GM21390 (cell line): ENCODE measurements around the gene AFAP1L2.
"Not testable (repeated sequence)": the region's sequence is repeated elsewhere in the genome, so short reads cannot be mapped to it uniquely, and the experiment has no call there.

Experiments
- ATAC-seq: cut with Tn5 transposase; IDR thresholded peaks from one replicate; pipeline ENCODE4 v1.9.1; 2021; ENCODE audit not compliant: unreplicated experiment

AFAP1L2 gene

GRCh38 chr10:114342976-114343375, 61.3 kb downstream of the AFAP1L2 start:
- no peak for ATAC-seq

GRCh38 chr10:114340816-114341215, 63.5 kb downstream of the AFAP1L2 start:
- no peak for ATAC-seq

- no peak for ATAC-seq
These were observed 66.5 kb downstream of the AFAP1L2 start for GRCh38 chr10:114337510-114338462.

GRCh38 chr10:114336823-114337509, 67.3 kb downstream of the AFAP1L2 start:
- no peak for ATAC-seq

- ATAC-seq, result no peak
These were observed 68.7 kb downstream of the AFAP1L2 start for GRCh38 chr10:114335614-114336013.

- no peak for ATAC-seq
These were observed 70.0 kb downstream of the AFAP1L2 start for GRCh38 chr10:114334301-114334700.

GRCh38 chr10:114333441-114333840, 70.9 kb downstream of the AFAP1L2 start:
- not testable (repeated sequence) for ATAC-seq

- no peak for ATAC-seq
These were observed 71.8 kb downstream of the AFAP1L2 start for GRCh38 chr10:114332301-114333192.

- ATAC-seq, result no peak
These were observed 74.5 kb downstream of the AFAP1L2 start for GRCh38 chr10:114329634-114330365.

- ATAC-seq, result no peak
These were observed 75.4 kb downstream of the AFAP1L2 start for GRCh38 chr10:114328874-114329273.

GRCh38 chr10:114328441-114328812, 75.9 kb downstream of the AFAP1L2 start:
- ATAC-seq, result no peak

- ATAC-seq, result no peak
These were observed 76.5 kb downstream of the AFAP1L2 start for GRCh38 chr10:114327537-114328440.

GRCh38 chr10:114326795-114327194, 77.5 kb downstream of the AFAP1L2 start:
- no peak for ATAC-seq

- ATAC-seq, result no peak
These were observed 81.3 kb downstream of the AFAP1L2 start for GRCh38 chr10:114323023-114323422.

GRCh38 chr10:114322344-114322743, 82.0 kb downstream of the AFAP1L2 start:
- ATAC-seq, result no peak

GRCh38 chr10:114320249-114321116, 83.8 kb downstream of the AFAP1L2 start:
- no peak for ATAC-seq

- no peak for ATAC-seq
These were observed 84.7 kb downstream of the AFAP1L2 start for GRCh38 chr10:114319406-114320248.

GRCh38 chr10:114316744-114317143, 87.6 kb downstream of the AFAP1L2 start:
- no peak for ATAC-seq
